Vagina (tissue), 2 donors: ENCODE data around the gene PLD6. TPM values are rescaled to one million over a fixed set of nuclear protein-coding genes. Genes with fewer than 3 reads are reported as not detected.
"Not testable (repeated sequence)": the region's sequence is repeated elsewhere in the genome, so short reads cannot be mapped to it uniquely, and the experiment has no call there.

Experiments used
- DNase-seq, 2 donors: peaks; one replicate each; pipeline ENCODE4 v3.0.0-alpha.2; 2017; ENCODE audit errors: extremely low spot score in 2 of 2
- H3K27ac ChIP-seq: fragments of 200-600 bp; sonication (generic); one replicate; pipeline ENCODE4 v1.5.1; 2019
- H3K27me3 ChIP-seq: fragments of 200-600 bp; sonication (generic); one replicate; pipeline ENCODE4 v1.5.1; 2019
- H3K36me3 ChIP-seq, 2 donors: fragments of 200-600 bp; sonication (generic); one replicate each; pipeline ENCODE4 v1.5.1; 2017 to 2019
- H3K4me1 ChIP-seq: fragments of 200-600 bp; sonication (generic); one replicate; pipeline ENCODE4 v1.5.1; 2019
- H3K4me3 ChIP-seq, 2 donors: fragments of 200-600 bp; sonication (generic); 1 replicate in 1 of 2; 2 replicates in 1 of 2; pipeline ENCODE4 v1.5.1; 2016 to 2019
- H3K9me3 ChIP-seq: fragments of 200-600 bp; sonication (generic); one replicate; pipeline ENCODE4 v1.5.1; 2019
- CTCF ChIP-seq, 3 experiments: fragments of 450-650 bp in 2 of 3; fragments of 200-600 bp in 1 of 3; sonication (generic) in 1 of 3; IDR thresholded peaks; one replicate each; pipeline ENCODE4 v1.5.1; 2017 to 2019; ENCODE audit warnings: antibody characterized with exemption in 3 of 3, mild to moderate bottlenecking in 2 of 3, moderate library complexity in 2 of 3
- POLR2A ChIP-seq, 2 donors: fragments of 450-650 bp; IDR thresholded peaks; one replicate each; pipeline ENCODE4 v1.6.1; 2017; ENCODE audit warnings: antibody characterized with exemption in 2 of 2, mild to moderate bottlenecking in 2 of 2, moderate library complexity in 2 of 2
- POLR2AphosphoS5 ChIP-seq, 2 donors: sonication (generic); formaldehyde crosslinking; IDR thresholded peaks; one replicate each; pipeline ENCODE4 v1.9.0; 2017; ENCODE audit warnings: antibody characterized with exemption in 2 of 2, mild to moderate bottlenecking in 2 of 2, low read depth in 1 of 2; ENCODE audit not compliant: insufficient read depth in 1 of 2
- intact Hi-C: fragments of 100-400 bp; cut with DNase I; formaldehyde crosslinking; loops from one replicate; pipeline ENCODE4 v1.15.1; 2023
- total RNA-seq: library from RNA; depleted of rRNA; stranded (reverse); fragments of >200 nt; gene quantifications from one replicate; pipeline ENCODE4 v1.2.3, GENCODE V29; 2016

PLD6 gene
- total RNA-seq, 1 donor from 2014 or later, result 0.74 TPM

GRCh38 chr17:17189559-17189958 is 16.6 kb downstream of the PLD6 start:
- Histone ChIP-seq H3K36me3 (peaks cover 0 to 18% of the 10 kb centered on the region in 2 donors), H3K4me1 (peaks cover 34% of the 10 kb centered on the region), H3K9me3 (no peaks in the 10 kb centered on the region), H3K4me3 (no peak overlapping the region), H3K27me3 (no peaks in the 10 kb centered on the region), H3K27ac (peak overlapping the region; percentile 74)
- no peak for DNase-seq
- no peak for TF ChIP-seq POLR2AphosphoS5 (IDR thresholded peaks at IDR 0.05; ENCODE audit: insufficient read depth in 1 of 2, low read depth in 1 of 2)
- no peak for TF ChIP-seq POLR2A (IDR thresholded peaks at IDR 0.05)
- TF ChIP-seq CTCF (IDR thresholded peaks at IDR 0.05), result no peak
- intact Hi-C loops, result no loop called here

GRCh38 chr17:17188586-17188985 is 17.5 kb downstream of the PLD6 start:
- intact Hi-C loops, result no loop called here
- DNase-seq, result no peak
- no peak overlapping the region for H3K4me3 ChIP-seq
- no peaks in the 10 kb centered on the region for H3K27me3 ChIP-seq
- H3K27ac ChIP-seq, result no peak overlapping the region
- H3K36me3 ChIP-seq, result peaks cover 0 to 27% of the 10 kb centered on the region in 2 donors
- TF ChIP-seq POLR2A (IDR thresholded peaks at IDR 0.05) (no peak), CTCF (IDR thresholded peaks at IDR 0.05) (no peak), POLR2AphosphoS5 (IDR thresholded peaks at IDR 0.05; ENCODE audit: insufficient read depth in 1 of 2, low read depth in 1 of 2) (no peak)
- no peaks in the 10 kb centered on the region for H3K9me3 ChIP-seq
- peaks cover 34% of the 10 kb centered on the region for H3K4me1 ChIP-seq

GRCh38 chr17:17186551-17187505 is 19.3 kb downstream of the PLD6 start:
- Histone ChIP-seq H3K4me1 (peaks cover 34% of the 10 kb centered on the region), H3K9me3 (no peaks in the 10 kb centered on the region), H3K4me3 (no peak overlapping the region), H3K27ac (no peak overlapping the region), H3K27me3 (no peaks in the 10 kb centered on the region), H3K36me3 (peaks cover 0 to 45% of the 10 kb centered on the region in 2 donors)
- no peak for DNase-seq
- intact Hi-C loops, result no loop called here
- TF ChIP-seq POLR2AphosphoS5 (IDR thresholded peaks at IDR 0.05; ENCODE audit: insufficient read depth in 1 of 2, low read depth in 1 of 2) (no peak), CTCF (IDR thresholded peaks at IDR 0.05) (no peak), POLR2A (IDR thresholded peaks at IDR 0.05) (no peak)

- Histone ChIP-seq H3K9me3 (no peaks in the 10 kb centered on the region), H3K27me3 (no peaks in the 10 kb centered on the region), H3K27ac (no peak overlapping the region), H3K36me3 (peaks cover 0 to 53% of the 10 kb centered on the region in 2 donors), H3K4me3 (no peak overlapping the region), H3K4me1 (peaks cover 28% of the 10 kb centered on the region)
- DNase-seq, result no peak
- TF ChIP-seq CTCF (IDR thresholded peaks at IDR 0.05) (no peak), POLR2AphosphoS5 (IDR thresholded peaks at IDR 0.05; ENCODE audit: insufficient read depth in 1 of 2, low read depth in 1 of 2) (peak in 1 of 2 donors; percentile 11)
- intact Hi-C loops, result no loop called here
Measured at GRCh38 chr17:17186051-17186450, 20.1 kb downstream of the PLD6 start.

GRCh38 chr17:17184985-17185757 is 21.0 kb downstream of the PLD6 start:
- Histone ChIP-seq H3K4me1 (peaks cover 25% of the 10 kb centered on the region), H3K36me3 (peaks cover 0 to 61% of the 10 kb centered on the region in 2 donors)
- intact Hi-C loops, H3K9me3 ChIP-seq, H3K4me3 ChIP-seq, H3K27me3 ChIP-seq, DNase-seq, H3K27ac ChIP-seq: not testable (repeated sequence)
